Activated T-helper 9 cell treated with anti-CD3 and anti-CD28 coated beads, Interleukin-2, amount 50 U/mL, for 16 hours (primary cell): ENCODE results near the gene FILIP1L.

Source experiments
- DNase-seq: peaks from one replicate; pipeline ENCODE4 v3.0.0-alpha.2; 2020; ENCODE audit warnings: low read depth

FILIP1L gene

GRCh38 chr3:99951701-99952100 lies 162.6 kb downstream of the FILIP1L start:
- no peak for DNase-seq

- no peak for DNase-seq
Observed at GRCh38 chr3:99950921-99951320, 163.4 kb downstream of the FILIP1L start.

GRCh38 chr3:99949956-99950670 lies 164.2 kb downstream of the FILIP1L start:
- no peak for DNase-seq

- DNase-seq = no peak
Observed at GRCh38 chr3:99948467-99949089, 165.7 kb downstream of the FILIP1L start.

- no peak for DNase-seq
Observed at GRCh38 chr3:99947356-99947755, 166.9 kb downstream of the FILIP1L start.

GRCh38 chr3:99945328-99945995 lies 168.8 kb downstream of the FILIP1L start:
- no peak for DNase-seq

GRCh38 chr3:99943931-99944761 lies 170.2 kb downstream of the FILIP1L start:
- DNase-seq = no peak

- no peak for DNase-seq
Observed at GRCh38 chr3:99941211-99941610, 173.1 kb downstream of the FILIP1L start.

- no peak for DNase-seq
Observed at GRCh38 chr3:99940350-99940749, 174.0 kb downstream of the FILIP1L start.

- no peak for DNase-seq
Observed at GRCh38 chr3:99939876-99940275, 174.4 kb downstream of the FILIP1L start.

- DNase-seq = no peak
Observed at GRCh38 chr3:99938270-99938911, 175.9 kb downstream of the FILIP1L start.

GRCh38 chr3:99934975-99935797 lies 179.1 kb downstream of the FILIP1L start:
- no peak for DNase-seq

- no peak for DNase-seq
Observed at GRCh38 chr3:99933971-99934750, 180.1 kb downstream of the FILIP1L start.

GRCh38 chr3:99931059-99931458 lies 183.2 kb downstream of the FILIP1L start:
- DNase-seq = no peak

GRCh38 chr3:99929745-99930139 lies 184.6 kb downstream of the FILIP1L start:
- DNase-seq = no peak

- no peak for DNase-seq
Observed at GRCh38 chr3:99928771-99929744, 185.2 kb downstream of the FILIP1L start.

- DNase-seq = no peak
Observed at GRCh38 chr3:99927671-99928457, 186.4 kb downstream of the FILIP1L start.

- DNase-seq = no peak
Observed at GRCh38 chr3:99925584-99926230, 188.6 kb downstream of the FILIP1L start.
